Tibial artery (tissue), 4 donors: ENCODE measurements around the gene CCDC167.

ENCODE experiments used
- DNase-seq, 2 donors: peaks; one replicate each; pipeline ENCODE4 v3.0.0-alpha.2; 2019
- H3K27ac ChIP-seq, 2 donors: fragments of 200-600 bp; sonication (generic) in 1 of 2; 1 replicate in 1 of 2; 2 replicates in 1 of 2; pipeline ENCODE4 v1.5.1; 2018 to 2019; ENCODE audit warnings: mild to moderate bottlenecking in 1 of 2
- H3K27me3 ChIP-seq, 2 donors: fragments of 200-600 bp; sonication (generic) in 1 of 2; one replicate each; pipeline versions ENCODE4 v1.5.1 to v1.6.0; 2016 to 2019
- H3K36me3 ChIP-seq, 3 donors: fragments of 200-600 bp; sonication (generic) in 2 of 3; one replicate each; pipeline ENCODE4 v1.5.1; 2016 to 2019; ENCODE audit warnings: mild to moderate bottlenecking in 2 of 3
- H3K4me1 ChIP-seq, 4 donors: fragments of 200-600 bp; sonication (generic) in 2 of 4; 1 replicate in 3 of 4; 2 replicates in 1 of 4; pipeline ENCODE4 v1.5.1; 2016 to 2019
- H3K4me3 ChIP-seq, 2 donors: fragments of 200-600 bp; sonication (generic) in 1 of 2; 1 replicate in 1 of 2; 2 replicates in 1 of 2; pipeline ENCODE4 v1.5.1; 2018 to 2019; ENCODE audit warnings: mild to moderate bottlenecking in 2 of 2
- H3K9me3 ChIP-seq, 3 donors: fragments of 200-600 bp; sonication (generic) in 1 of 3; one replicate each; pipeline ENCODE4 v1.5.1; 2016 to 2019
- intact Hi-C: fragments of 100-400 bp; cut with DNase I; formaldehyde crosslinking; loops from one replicate; pipeline ENCODE4 v1.15.0; 2023; ENCODE audit warnings: low total_unique reads
- TF ChIP-seq, protein P1 (sequence below), 2 experiments: fragments of 200-600 bp in 1 of 2; fragments of 450-650 bp in 1 of 2; IDR thresholded peaks; one replicate each; pipeline ENCODE4 v1.5.1; 2017 to 2019; ENCODE audit warnings: antibody characterized with exemption in 2 of 2, mild to moderate bottlenecking in 1 of 2, moderate library complexity in 1 of 2

The CCDC167 gene

GRCh38 chr6:37478827-37479226 is 20.9 kb downstream of the CCDC167 start:
- intact Hi-C loops, result no loop called here
- TF ChIP-seq, protein P1, sequence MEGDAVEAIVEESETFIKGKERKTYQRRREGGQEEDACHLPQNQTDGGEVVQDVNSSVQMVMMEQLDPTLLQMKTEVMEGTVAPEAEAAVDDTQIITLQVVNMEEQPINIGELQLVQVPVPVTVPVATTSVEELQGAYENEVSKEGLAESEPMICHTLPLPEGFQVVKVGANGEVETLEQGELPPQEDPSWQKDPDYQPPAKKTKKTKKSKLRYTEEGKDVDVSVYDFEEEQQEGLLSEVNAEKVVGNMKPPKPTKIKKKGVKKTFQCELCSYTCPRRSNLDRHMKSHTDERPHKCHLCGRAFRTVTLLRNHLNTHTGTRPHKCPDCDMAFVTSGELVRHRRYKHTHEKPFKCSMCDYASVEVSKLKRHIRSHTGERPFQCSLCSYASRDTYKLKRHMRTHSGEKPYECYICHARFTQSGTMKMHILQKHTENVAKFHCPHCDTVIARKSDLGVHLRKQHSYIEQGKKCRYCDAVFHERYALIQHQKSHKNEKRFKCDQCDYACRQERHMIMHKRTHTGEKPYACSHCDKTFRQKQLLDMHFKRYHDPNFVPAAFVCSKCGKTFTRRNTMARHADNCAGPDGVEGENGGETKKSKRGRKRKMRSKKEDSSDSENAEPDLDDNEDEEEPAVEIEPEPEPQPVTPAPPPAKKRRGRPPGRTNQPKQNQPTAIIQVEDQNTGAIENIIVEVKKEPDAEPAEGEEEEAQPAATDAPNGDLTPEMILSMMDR (IDR thresholded peaks at IDR 0.05), result no peak
- Histone ChIP-seq H3K4me3 (no peak overlapping the region), H3K9me3 (no peaks in the 10 kb centered on the region), H3K27me3 (no peaks in the 10 kb centered on the region), H3K27ac (no peak overlapping the region), H3K4me1 (peaks cover 0 to 2% (median 0%) of the 10 kb centered on the region in 4 donors), H3K36me3 (peaks cover 52 to 100% (median 99%) of the 10 kb centered on the region in 3 donors)
- peak in 1 of 2 donors; percentile 51 for DNase-seq

DNA sequence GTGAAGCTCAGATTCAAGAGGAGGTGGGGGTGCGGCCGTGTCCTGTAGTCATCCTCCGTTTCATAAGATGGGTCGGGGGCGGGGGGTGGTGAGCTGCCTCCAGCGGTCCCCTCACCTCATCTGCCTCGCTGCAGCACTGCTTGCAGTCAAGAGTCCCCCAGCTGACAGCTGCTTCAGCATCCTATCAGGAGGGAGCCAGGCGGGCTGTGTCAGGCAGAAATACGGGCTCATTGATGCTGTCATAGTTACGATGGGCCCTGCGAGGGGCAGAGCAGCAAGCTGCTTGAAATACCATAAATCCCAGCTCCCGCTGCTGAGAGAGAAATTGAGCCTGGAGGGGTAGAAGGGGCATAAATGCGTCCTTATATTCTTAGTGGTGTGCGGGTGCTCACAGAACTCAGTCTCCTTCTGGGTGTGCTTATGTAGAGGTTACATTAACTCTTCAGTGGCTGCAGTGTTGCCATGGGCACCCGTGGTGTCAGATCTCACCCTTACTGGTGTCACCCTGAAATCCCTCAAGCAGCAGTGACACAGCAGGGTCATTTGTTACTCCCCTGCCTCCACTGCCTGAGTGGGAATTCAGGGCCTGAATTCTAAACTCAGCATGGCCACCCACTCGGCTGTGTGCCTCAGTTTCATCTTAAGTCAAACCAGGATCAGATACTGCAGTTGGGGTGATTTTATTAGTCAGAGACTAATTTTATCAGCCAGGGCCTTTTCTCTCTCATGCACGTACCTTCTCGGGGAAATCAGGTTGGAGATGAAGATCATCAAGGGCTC is 21.8 kb downstream of the CCDC167 start:
- Histone ChIP-seq H3K27ac (no peak overlapping the region), H3K9me3 (no peaks in the 10 kb centered on the region), H3K27me3 (no peaks in the 10 kb centered on the region), H3K4me3 (no peak overlapping the region), H3K36me3 (peaks cover 57 to 100% (median 99%) of the 10 kb centered on the region in 3 donors), H3K4me1 (no peaks in the 10 kb centered on the region)
- DNase-seq, result no peak
- intact Hi-C loops, result no loop called here
- TF ChIP-seq, protein P1 (IDR thresholded peaks at IDR 0.05), result no peak

DNA sequence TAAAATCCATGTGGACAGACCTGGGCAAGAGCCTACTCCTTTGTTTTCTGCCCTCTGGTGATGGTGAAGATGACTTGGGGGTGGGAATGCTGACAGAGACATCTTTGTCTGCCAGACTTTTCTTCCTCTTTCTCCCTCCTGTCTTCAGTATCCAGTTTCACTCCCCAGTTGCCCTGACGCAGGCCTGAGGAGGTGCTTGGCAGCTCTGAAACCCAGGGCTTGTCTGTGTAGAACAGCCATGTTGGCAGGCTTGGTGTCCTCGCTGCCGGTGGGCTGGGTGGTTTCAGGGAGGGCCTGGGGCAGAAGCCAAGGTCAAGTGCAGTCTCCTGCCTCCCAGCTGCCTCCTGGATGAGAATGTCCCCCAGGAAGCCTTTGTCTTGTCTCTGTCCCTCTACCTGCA is 22.5 kb downstream of the CCDC167 start:
- no peak for DNase-seq
- no peak overlapping the region for H3K4me3 ChIP-seq
- no peak overlapping the region for H3K27ac ChIP-seq
- H3K9me3 ChIP-seq, result no peaks in the 10 kb centered on the region
- TF ChIP-seq, protein P1 (IDR thresholded peaks at IDR 0.05), result no peak
- intact Hi-C loops, result no loop called here
- no peaks in the 10 kb centered on the region for H3K4me1 ChIP-seq
- no peaks in the 10 kb centered on the region for H3K27me3 ChIP-seq
- peaks cover 64 to 100% (median 99%) of the 10 kb centered on the region in 3 donors for H3K36me3 ChIP-seq

GRCh38 chr6:37474316-37474715 is 25.4 kb downstream of the CCDC167 start:
- no peak for DNase-seq
- H3K27me3 ChIP-seq, result no peaks in the 10 kb centered on the region
- TF ChIP-seq, protein P1 (IDR thresholded peaks at IDR 0.05), result no peak
- peaks cover 69 to 90% (median 87%) of the 10 kb centered on the region in 3 donors for H3K36me3 ChIP-seq
- intact Hi-C loops, result no loop called here
- no peaks in the 10 kb centered on the region for H3K9me3 ChIP-seq
- H3K4me3 ChIP-seq, result no peak overlapping the region
- no peak overlapping the region for H3K27ac ChIP-seq
- no peaks in the 10 kb centered on the region for H3K4me1 ChIP-seq

DNA sequence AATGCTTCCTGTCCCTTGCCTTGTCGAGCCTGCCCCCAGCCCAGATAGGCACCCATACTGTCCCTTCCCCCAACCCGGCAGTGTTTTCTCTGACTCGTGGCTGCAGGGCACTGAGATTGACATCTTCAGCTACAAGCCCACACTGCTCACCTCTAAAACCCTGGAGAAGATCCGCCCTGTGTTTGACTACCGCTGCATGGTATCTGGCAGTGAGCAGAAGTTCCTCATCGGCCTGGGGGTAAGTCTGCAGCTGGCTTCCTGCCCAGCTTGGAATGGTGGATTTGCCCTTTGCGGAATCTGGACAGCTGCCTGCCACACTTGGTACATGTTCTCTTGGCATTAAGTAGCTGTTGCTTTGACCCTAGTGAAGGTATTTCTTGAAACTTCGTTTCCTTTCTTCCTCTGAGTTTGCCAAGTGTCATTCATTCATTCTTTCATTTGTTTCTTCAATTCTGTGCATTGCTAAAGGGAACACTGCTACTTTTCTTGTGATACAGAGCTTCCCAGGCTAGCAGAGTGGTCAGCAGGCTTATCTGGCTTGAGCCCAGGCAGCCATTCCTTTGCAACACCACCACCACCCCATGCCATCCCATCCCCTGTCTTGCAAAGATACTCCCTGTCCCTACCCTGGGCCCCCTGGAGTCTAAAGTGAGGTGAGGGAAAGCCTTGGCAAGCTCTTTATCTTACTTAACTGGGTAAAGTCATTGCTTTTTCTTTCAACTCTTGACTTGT is 26.2 kb downstream of the CCDC167 start:
- intact Hi-C loops, result no loop called here
- Histone ChIP-seq H3K4me1 (no peaks in the 10 kb centered on the region), H3K27me3 (no peaks in the 10 kb centered on the region), H3K4me3 (no peak overlapping the region), H3K36me3 (peaks cover 74 to 87% (median 79%) of the 10 kb centered on the region in 3 donors), H3K27ac (no peak overlapping the region), H3K9me3 (no peaks in the 10 kb centered on the region)
- TF ChIP-seq, protein P1 (IDR thresholded peaks at IDR 0.05), result no peak
- no peak for DNase-seq
